Gastrocnemius medialis (tissue), 4 donors: ENCODE measurements around the gene PPARG. TPM values are rescaled to one million over a fixed set of nuclear protein-coding genes. Genes with fewer than 3 reads are reported as not detected.
"Not testable (repeated sequence)": the region's sequence is repeated elsewhere in the genome, so short reads cannot be mapped to it uniquely, and the experiment has no call there.

ENCODE experiments used
- ATAC-seq, 2 donors: fragments of 150-250 bp; one replicate each; pipeline ENCODE4 v1.9.1; 2016
- DNase-seq, 2 donors: peaks; one replicate each; pipeline ENCODE4 v3.0.0-alpha.2; 2019
- H3K27ac ChIP-seq, 4 donors: fragments of 200-600 bp; sonication (generic); 1 replicate in 1 of 4; 2 replicates in 3 of 4; pipeline ENCODE4 v1.5.1; 2016 to 2018; ENCODE audit warnings: mild to moderate bottlenecking in 2 of 4, moderate library complexity in 1 of 4
- H3K27me3 ChIP-seq, 3 donors: fragments of 200-600 bp; sonication (generic) in 2 of 3; 1 replicate in 1 of 3; 2 replicates in 2 of 3; pipeline versions ENCODE4 v1.5.1 to v1.6.0; 2016 to 2019; ENCODE audit warnings: mild to moderate bottlenecking in 1 of 3, moderate library complexity in 1 of 3
- H3K36me3 ChIP-seq, 2 donors: fragments of 200-600 bp; sonication (generic) in 1 of 2; one replicate each; pipeline ENCODE4 v1.5.1; 2017 to 2018
- H3K4me1 ChIP-seq, 2 donors: fragments of 200-600 bp; sonication (generic) in 1 of 2; one replicate each; pipeline ENCODE4 v1.5.1; 2016 to 2017; ENCODE audit warnings: mild to moderate bottlenecking in 2 of 2
- H3K4me3 ChIP-seq, 4 donors: fragments of 200-600 bp; sonication (generic) in 3 of 4; 1 replicate in 1 of 4; 2 replicates in 3 of 4; pipeline ENCODE4 v1.5.1; 2016 to 2019; ENCODE audit warnings: mild to moderate bottlenecking in 2 of 4
- H3K9me3 ChIP-seq, 3 donors: fragments of 200-600 bp; sonication (generic) in 2 of 3; 1 replicate in 1 of 3; 2 replicates in 2 of 3; pipeline ENCODE4 v1.5.1; 2016 to 2019
- CTCF ChIP-seq, 5 experiments: fragments of 450-650 bp in 3 of 5; fragments of 200-600 bp in 2 of 5; sonication (generic) in 2 of 5; IDR thresholded peaks in 4 of 5; conservative IDR thresholded peaks in 1 of 5; 1 replicate in 4 of 5; 2 replicates in 1 of 5; pipeline ENCODE4 v1.5.1; 2016 to 2019; ENCODE audit warnings: antibody characterized with exemption in 5 of 5, mild to moderate bottlenecking in 3 of 5, moderate library complexity in 3 of 5
- POLR2A ChIP-seq, 2 donors: fragments of 450-650 bp; IDR thresholded peaks; one replicate each; pipeline ENCODE4 v1.6.1; 2017; ENCODE audit warnings: antibody characterized with exemption in 2 of 2, mild to moderate bottlenecking in 2 of 2, moderate library complexity in 2 of 2
- in situ Hi-C, 4 donors: fragments of 200-750 bp; cut with MboI; loops; one replicate each; pipeline versions ENCODE4 v1.15.0 to v1.8.0; 2017; ENCODE audit warnings: low sequenced_read_pairs in 4 of 4
- intact Hi-C: fragments of 100-400 bp; cut with DNase I; formaldehyde crosslinking; loops from one replicate; pipeline ENCODE4 v1.15.1; 2023; ENCODE audit warnings: low total_unique reads
- total RNA-seq, 4 donors: library from RNA; depleted of rRNA; stranded (reverse); fragments of >200 nt; gene quantifications; one replicate each; pipeline versions ENCODE4 v1.1.0 to v1.2.3, GENCODE V29; 2016

Gene PPARG
- total RNA-seq, 4 donors from 2014 or later, result 4.9 to 10.6 (median 8.5) TPM

GRCh38 chr3:12275974-12276650 lies 12.8 kb upstream of the PPARG start:
- H3K4me1 ChIP-seq, result no peaks in the 10 kb centered on the region
- no peaks in the 10 kb centered on the region for H3K36me3 ChIP-seq
- no peaks in the 10 kb centered on the region for H3K9me3 ChIP-seq
- H3K4me3 ChIP-seq, result no peak overlapping the region
- ATAC-seq (no peak), DNase-seq (no peak)
- no peak overlapping the region for H3K27ac ChIP-seq
- H3K27me3 ChIP-seq, result no peaks in the 10 kb centered on the region
- TF ChIP-seq POLR2A (IDR thresholded peaks at IDR 0.05) (no peak), CTCF (IDR thresholded peaks at IDR 0.05 in 4 of 5, conservative IDR thresholded peaks at IDR 0.05 in 1 of 5) (no peak)
- intact Hi-C loops (no loop called here), in situ Hi-C loops (no loop called here)

- H3K27ac ChIP-seq, intact Hi-C loops, H3K4me1 ChIP-seq, in situ Hi-C loops, H3K9me3 ChIP-seq, H3K4me3 ChIP-seq, ATAC-seq, DNase-seq, H3K36me3 ChIP-seq, H3K27me3 ChIP-seq: not testable (repeated sequence)
Measured at GRCh38 chr3:12276827-12277226, 12.0 kb upstream of the PPARG start.

- TF ChIP-seq POLR2A (IDR thresholded peaks at IDR 0.05) (no peak), CTCF (IDR thresholded peaks at IDR 0.05 in 4 of 5, conservative IDR thresholded peaks at IDR 0.05 in 1 of 5) (no peak)
- Histone ChIP-seq H3K4me1 (no peaks in the 10 kb centered on the region), H3K4me3 (no peak overlapping the region), H3K9me3 (no peaks in the 10 kb centered on the region), H3K27me3 (no peaks in the 10 kb centered on the region), H3K36me3 (no peaks in the 10 kb centered on the region), H3K27ac (no peak overlapping the region)
- intact Hi-C loops (no loop called here), in situ Hi-C loops (no loop called here)
- ATAC-seq, result no peak
- DNase-seq, result no peak
Measured at GRCh38 chr3:12278566-12278965, 10.3 kb upstream of the PPARG start.

GRCh38 chr3:12279591-12280326 lies 9.1 kb upstream of the PPARG start:
- TF ChIP-seq POLR2A (IDR thresholded peaks at IDR 0.05), result no peak
- Histone ChIP-seq H3K27ac (no peak overlapping the region), H3K4me3 (no peak overlapping the region), H3K27me3 (peaks cover 0 to 4% (median 0%) of the 10 kb centered on the region in 3 donors), H3K4me1 (no peaks in the 10 kb centered on the region), H3K9me3 (no peaks in the 10 kb centered on the region), H3K36me3 (no peaks in the 10 kb centered on the region)
- in situ Hi-C loops, result no loop called here
- intact Hi-C loops, result no loop called here
- no peak for DNase-seq
- no peak for ATAC-seq

- Histone ChIP-seq H3K36me3 (no peaks in the 10 kb centered on the region), H3K9me3 (no peaks in the 10 kb centered on the region), H3K27ac (no peak overlapping the region), H3K27me3 (peaks cover 0 to 10% (median 0%) of the 10 kb centered on the region in 3 donors), H3K4me1 (no peaks in the 10 kb centered on the region), H3K4me3 (no peak overlapping the region)
- TF ChIP-seq POLR2A (IDR thresholded peaks at IDR 0.05) (no peak), CTCF (IDR thresholded peaks at IDR 0.05 in 4 of 5, conservative IDR thresholded peaks at IDR 0.05 in 1 of 5) (no peak)
- ATAC-seq (no peak), DNase-seq (no peak)
- intact Hi-C loops, result no loop called here
- in situ Hi-C loops, result no loop called here
Measured at GRCh38 chr3:12280357-12280806, 8.5 kb upstream of the PPARG start.
